Tracheal epithelial cell (primary cell): Measurements from ENCODE around the gene RGS7BP. TPM values are rescaled to one million over a fixed set of nuclear protein-coding genes. Genes with fewer than 3 reads are reported as not detected.

Source experiments
- total RNA-seq: library from RNA; depleted of rRNA; stranded (reverse); fragments of >200 nt; gene quantifications from 2 replicates; pipeline ENCODE4 v1.2.1, GENCODE V29; 2014

RGS7BP gene
- total RNA-seq: not detected in 2 replicates

DNA sequence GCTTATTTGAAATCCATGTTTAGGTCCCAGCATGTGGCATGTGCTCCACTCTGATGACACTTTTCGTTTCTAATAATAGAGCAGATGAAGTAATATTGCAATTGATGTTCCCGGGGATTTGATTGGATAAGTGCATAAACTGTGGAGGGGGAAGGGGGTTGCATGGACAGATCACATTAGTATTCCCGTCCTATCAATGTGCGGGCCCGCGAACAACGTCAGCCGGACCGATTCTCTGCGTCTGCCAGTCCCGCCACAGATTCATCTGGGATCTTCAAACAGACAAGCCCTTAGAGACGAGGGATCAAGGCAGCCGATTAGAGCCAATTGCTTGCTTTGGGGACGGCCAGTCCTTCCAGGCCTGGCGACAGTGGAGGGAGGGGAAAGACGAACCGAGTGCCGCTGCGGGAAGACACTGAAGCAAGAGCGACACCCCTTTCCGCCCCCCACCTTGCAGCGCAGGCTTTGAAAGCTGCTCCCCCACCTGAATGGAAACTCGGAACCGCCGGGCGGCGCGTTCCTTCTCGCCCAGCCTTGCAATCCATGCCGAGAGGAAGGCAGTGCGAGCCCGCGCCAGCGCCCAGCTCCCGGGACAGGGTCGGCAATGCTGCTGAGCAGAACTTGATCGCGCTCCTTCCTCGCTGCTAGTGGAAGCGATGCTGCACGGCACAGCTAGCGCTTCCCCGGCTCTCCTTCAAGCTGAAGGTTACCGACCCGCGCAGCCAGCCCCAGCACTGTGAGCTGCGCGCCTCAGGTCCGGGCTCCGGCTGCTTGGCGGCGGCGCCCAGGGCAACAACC is at the start of gene RGS7BP:
TSS of gene RGS7BP (plus strand) at position 247 of the 798 bp plus-strand sequence. CDS start 610 bp downstream, outside the sequence.

Other genes starting within 250 kb of the RGS7BP start
- not detected in 2 replicates for gene SHISAL2B, start 184.5 kb downstream of the RGS7BP start, total RNA-seq